Stimulated activated CD4-positive, alpha-beta T cell treated with anti-CD3 and anti-CD28 coated beads, Interleukin-1b, Interleukin-23, amount 100 ng/mL, for 48 hours (primary cell): ENCODE results near the gene RGS3.

Source experiments
- DNase-seq: peaks from one replicate; pipeline ENCODE4 v3.0.0-alpha.2; 2020

RGS3 gene

DNA sequence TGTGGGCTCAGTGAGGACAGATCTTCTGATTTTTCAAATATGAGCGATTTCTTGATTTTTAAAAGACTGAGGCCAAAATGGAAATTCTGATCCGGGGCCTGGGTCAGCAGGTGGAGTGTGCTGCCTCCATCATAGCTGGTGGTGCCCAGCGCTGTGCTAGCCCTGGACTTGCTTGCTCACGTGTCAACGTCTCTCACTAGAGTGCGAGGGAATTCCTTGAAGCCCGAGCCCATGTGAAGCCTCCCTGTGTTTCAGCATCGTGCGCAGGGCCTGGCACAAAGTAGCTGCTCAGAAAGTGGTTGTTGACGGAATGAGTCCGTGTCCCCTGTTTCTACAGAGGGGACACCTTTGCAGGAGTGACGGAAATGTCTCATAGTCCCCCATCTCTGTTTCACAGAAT, 50.5 kb downstream of the RGS3 start:
- no peak for DNase-seq

DNA sequence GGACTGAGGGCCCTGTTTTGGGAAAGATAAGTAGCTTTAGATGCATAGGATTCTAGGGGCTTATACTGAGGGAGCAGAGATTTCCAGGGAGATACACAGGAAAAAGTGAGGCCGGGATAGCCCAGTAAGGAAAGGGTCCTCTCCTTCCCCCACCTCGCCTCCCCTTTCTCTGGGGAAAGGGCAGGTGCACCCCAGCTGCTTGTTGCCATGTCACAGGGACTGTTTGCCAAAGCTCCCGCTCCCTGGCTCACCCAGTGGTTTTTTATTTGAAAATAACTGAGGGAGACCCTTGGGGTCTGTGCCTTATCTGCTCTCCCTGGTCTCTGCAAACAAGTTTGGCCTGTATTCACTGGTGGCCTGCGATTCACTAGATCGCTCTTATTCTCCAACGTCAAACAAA, 51.2 kb downstream of the RGS3 start:
- DNase-seq, result no peak

DNA sequence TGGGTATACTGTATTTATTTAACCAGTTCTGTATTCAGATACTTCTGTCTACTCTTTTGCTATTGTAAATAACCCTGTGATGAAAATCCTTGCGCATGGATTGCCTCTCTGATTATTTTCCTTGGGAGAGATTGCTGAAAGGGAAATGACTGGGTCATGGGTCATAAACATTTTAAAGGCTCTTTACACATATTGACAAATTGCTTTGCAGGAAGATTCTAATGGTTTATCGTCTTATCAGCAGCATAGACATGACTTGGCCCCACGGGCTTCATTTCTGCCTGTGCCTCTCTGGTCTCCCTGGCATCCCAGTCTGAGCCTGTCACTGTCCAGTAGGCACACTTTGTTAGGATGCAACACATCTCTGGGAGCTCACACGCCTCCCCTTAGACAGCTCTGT, 52.3 kb downstream of the RGS3 start:
- DNase-seq, result no peak

DNA sequence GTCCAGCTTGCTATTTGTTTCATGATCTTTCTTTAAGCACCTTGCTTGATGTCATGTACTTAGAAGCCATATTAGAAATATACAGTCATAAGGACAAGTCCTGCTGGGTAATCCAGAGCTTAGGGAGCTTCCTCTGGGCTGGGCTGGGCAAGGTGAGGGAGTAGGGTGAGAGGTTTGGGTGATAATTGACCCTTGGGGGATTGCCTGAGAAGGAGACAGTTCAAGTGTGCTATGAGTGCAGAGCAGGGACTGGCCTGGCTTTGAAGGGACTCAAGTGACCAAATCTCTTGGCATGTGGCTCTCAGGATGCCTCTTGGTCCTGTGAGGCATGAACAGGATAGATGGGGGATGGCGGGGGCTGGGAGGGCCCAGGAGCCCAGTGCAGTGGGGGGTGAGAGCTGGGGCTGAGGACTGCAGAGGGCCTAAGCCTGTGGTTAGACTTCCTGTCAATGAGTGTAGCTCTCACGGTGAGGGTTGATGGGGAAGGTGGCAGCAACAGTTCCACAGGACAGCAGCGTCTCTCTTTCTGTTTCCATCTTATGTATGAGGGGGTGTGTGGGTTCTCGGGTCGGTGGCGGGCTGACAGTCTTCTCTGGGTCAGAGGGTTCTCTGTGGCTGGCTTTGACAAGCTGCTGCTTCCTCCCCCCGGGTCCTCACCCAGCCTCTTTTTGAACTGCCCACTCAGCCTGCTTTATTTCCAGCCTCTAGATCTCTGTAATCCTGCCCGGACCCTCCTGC, 53.5 kb downstream of the RGS3 start:
- DNase-seq, result peak; percentile 83

DNA sequence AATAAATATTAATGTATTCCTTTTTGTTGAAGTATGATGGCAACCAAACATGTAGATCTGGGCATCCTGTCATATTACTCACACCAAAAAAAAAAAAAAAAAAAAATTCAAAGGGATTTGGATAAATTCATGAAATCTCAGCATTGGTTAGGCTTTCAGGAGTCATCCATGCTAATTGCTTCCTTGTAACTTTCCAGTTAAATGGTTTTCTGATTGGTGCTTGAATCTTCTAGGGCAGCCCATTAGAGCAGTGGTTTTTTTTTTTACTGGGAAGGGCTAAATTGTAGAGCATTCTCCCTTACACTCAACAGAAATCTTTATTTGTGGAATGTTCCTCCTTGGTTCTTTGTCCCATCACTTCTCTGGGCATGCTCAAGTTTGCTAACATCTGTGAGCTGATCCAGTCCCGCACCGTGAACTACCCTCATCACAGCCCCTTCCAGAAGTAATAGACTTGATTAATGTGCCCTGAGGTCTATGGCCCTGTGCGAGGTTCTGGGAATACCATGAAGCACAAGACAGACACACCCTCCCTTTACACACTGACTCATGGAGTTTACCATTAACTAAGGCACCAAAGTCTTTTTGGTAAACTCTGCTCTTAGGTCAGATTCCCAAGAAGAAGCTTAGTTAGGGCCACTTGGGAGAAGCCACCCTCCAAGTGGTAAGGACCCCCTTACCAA, 56.0 kb downstream of the RGS3 start:
- no peak for DNase-seq

DNA sequence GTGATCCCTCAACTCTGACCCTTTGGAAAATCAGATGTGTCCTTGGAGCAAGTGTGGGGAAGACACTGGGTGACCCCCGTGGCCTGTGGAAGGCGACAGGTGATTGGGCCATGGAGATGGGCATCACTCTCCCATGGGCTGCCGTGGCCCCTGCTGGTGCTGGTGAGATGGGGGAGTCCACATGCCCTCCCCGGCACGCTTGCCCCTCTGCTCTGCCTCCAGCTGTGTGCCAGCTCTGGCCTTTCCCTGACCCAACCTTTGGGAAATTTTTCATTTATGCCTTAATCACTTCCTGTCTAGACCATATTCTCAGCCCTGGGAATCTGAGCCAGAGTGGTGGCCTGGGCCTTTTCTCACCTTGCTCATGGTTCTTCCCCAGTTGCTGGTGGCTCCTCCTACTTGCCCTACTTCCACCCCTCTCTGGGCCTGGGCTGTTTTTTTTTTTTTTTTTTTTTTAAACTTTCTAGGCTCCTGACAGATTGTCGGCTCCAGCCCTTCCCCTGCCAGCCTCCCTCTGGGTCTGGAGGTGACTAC, 56.6 kb downstream of the RGS3 start:
- peak; percentile 40 for DNase-seq

DNA sequence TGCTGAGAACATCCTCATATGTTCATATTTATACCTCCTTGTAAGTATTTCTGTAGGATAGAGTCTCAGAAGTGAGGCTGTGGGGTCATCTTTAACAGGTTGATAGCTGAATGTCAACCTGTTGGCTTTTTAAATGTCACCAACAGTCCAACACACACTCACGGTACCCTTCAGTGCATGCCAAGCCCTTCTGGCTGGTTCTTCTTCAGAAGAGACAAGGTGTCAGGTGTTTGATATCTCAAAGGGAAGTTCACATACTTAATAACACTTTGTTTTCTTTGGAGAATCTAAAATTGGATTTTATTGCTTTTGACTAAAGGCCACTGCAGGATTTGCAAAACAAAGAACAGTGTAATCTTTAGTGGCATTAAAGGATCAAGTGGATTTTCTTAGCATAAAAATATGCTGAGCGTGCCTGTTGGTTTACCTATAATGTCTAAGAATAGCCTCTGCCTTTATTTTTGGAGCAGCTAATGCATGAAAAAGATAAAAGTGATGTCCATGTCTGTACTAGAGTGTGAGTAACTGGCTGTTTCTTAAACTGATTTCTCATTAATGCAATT, 58.2 kb downstream of the RGS3 start:
- no peak for DNase-seq

DNA sequence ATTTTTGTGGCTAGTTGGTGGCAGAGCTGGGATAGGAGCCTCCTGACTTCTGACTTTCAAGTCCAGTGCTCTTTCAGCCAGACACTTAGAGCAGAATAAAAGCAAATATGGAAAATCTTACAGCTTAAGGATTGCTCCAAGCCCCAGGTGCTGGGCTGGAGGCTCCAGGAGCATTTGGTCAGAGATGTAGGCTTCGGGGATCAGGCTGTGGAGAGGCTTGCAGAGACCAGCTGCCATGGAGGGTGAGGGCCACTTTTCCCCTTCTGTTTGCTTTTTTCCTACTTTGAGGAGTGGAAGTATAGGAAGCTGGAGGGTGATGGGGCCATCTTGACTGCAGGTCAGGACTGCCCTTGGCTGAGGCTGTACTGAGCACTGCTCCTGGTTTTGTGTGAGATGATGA, 58.9 kb downstream of the RGS3 start:
- DNase-seq, result no peak

DNA sequence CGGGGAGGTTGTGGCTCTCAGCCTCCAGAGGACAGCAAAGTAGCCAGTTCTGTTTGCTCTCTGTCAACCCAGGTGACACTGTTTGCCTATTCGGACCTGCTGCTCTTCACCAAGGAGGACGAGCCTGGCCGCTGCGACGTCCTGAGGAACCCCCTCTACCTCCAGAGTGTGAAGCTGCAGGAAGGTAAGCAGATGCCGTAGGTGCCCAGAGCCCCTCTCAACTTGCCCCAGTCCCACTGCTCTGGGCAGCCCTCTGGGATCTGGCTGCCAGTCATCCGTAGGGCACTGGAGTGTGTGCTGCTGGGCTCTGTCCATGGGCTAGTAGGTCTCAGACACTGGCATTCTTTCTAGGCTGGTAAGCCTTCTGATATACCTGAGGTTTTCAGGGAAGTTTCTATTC, 59.3 kb downstream of the RGS3 start:
- no peak for DNase-seq

DNA sequence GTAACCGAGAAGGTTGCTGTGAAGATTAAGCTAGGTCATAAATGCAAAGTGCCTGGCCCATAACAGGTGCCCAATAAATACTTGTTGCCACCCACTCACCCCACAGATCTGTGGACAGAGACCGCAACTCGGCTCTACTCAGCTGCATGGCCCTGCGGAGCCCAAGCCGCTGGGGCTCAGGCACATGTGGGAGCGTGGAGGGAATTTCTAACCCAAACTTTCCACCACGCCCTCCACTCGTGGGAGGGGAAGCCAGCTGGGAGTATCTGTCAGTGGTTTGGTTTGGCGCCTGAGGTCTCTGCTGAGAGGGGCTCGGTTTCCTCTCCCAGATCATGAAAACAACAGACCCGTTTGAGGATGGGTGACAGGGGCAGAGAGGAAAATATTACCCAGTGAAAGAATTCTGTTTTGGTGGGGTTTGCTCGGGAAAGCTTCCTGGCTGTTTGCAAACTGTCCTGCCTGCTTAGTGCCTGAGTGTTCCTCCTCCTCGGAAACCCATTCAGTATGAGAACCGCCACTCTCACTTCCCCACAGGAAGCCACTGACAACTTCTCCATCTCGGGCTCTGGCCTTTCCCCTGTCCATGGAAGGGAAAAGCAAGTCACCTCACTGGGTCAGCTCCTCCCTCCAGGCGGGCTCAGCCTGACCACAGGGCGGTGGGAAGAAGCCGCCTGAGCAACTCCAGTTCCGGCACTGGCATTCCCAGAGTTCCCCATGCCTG, 60.1 kb downstream of the RGS3 start:
- DNase-seq, result peak; percentile 61

DNA sequence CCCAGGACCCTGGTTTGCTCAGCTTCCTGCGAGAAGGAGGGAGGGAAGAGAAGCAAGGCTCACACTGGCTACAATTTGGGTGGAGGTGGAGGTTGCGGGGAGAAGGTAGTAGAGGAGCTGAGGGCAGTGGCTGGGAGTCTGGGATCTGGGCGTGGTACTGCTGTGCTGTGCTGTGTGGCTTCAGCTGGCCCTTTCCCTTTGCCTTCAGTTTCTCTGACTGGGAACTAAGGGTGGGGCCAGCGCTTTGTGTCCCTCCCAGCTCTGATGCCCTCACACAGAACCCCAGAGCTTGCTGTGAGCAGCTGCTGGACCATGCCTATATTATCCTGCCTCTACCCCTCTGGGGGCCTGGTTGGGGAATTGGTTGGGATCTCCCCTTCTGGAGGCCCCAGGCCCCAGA, 60.9 kb downstream of the RGS3 start:
- DNase-seq, result no peak

DNA sequence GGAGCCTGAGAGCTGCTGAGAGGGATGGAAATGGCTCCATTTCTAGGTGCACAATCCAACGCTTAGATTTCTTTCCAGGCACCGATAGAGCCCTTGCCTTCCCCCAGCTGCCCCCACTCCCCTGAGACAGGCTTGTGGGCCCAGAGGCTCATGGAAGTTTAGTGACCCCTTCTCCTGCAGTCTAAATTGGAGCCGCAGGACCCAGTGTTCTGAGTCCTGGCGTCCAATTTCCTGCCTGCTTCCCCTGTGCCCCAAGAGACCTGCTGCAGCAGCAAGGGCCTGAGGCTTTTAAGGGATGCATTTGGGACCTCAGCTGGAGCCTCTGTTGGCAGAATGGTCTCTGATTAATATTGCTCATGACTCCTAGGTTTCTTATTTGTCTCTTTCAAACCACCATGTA, 61.7 kb downstream of the RGS3 start:
- no peak for DNase-seq

DNA sequence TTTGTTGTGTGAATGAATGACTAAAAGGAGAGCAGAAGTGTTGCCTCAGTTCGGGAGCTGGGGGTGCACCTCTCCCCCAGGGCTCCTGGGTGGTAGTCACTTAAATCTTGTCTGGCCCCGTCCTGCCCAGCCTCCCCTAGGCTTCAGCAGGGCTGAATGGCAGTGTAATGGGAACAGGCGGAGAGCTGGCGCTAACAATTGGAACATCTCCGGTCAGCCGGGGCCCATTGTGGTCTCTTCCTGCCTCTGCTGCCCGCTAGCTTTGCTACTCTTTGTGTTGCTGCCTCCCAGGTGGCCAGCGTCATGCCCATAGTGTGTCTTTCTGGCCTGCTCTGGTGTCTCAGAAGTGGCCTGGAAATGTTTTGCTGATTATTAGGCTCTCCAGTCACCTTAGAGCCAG, 62.3 kb downstream of the RGS3 start:
- DNase-seq, result no peak

DNA sequence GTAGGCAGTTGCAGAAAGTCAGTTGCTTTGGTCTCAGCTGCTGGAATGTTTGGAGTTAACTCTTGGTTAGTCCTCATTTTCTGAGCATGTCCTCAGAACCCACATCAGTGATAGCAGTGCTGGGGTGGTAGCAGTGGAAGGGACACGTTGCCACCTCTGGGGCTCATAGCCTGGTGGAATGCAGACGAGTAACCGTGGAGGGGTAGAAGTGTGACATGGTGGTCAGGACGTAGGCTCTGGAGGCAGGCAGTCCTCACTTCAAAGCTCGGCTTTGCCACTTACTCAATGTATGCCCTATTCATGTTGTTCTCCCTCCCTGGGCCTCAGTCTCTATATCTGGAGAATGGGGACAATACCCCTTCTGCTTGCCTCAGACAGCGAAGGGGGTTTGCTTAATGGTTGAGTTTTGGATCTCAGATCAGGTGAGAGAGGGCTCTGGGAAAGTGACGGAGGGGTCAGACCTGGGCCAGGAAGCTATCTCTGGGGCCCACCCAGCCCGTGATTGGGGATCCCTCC, 62.8 kb downstream of the RGS3 start:
- no peak for DNase-seq

DNA sequence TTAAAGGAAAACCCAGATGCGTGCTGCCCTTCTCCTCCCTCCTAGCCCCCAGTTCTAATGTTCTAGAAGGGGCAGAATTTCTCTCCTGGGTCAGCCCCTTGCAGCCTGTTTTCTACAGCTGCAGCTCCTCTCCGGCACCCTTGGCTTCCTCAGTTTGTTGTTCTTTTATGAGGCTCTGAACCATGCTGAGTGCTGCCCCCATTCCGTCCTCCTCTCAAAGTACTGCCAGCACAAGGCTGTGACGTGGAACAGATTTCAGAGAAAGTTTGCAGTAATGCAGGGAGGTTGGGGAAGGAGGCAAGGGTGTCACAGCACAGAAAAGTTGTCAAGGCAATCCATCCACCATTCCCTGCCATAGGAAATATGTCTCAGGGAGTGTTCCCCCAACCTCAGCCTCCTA, 63.3 kb downstream of the RGS3 start:
- no peak for DNase-seq

DNA sequence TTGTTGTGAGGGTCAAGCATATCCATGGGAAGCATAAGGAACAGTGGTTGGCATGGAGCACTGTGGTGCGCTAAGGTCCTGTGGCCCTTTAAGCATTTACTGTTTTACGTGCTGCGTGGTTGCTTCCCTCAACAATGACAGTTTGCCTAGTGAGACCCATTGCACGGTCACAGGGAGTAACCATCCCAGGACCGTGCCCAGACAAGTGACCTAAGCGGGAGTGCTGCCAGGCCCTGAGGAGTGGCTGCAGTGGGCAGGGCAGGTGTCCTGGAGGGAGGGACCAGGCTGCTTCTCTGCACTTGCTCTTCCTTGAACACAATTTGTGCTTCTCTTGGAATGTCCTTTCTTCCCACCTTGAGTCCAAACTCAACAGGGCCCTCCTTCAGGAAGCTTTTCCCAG, 64.6 kb downstream of the RGS3 start:
- no peak for DNase-seq

DNA sequence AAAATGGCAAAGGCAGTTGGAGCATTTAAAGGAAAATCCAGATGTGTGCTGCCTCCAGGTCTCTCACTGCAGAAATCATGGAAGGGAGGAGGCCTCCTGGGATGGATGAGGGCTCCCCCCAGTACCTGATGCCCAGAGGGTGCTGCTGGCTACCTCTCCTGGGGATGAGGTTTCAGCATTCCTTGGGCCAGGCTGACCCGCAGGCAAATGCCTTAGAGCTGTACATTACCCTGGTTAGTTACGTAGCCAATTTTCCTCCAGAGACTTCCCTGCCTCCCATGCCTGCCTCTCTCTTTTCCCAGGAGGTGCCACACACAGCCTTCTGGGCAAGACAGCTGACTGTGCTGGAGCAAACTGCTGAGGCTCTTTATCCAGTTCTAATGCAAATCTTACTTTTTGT, 65.3 kb downstream of the RGS3 start:
- no peak for DNase-seq

DNA sequence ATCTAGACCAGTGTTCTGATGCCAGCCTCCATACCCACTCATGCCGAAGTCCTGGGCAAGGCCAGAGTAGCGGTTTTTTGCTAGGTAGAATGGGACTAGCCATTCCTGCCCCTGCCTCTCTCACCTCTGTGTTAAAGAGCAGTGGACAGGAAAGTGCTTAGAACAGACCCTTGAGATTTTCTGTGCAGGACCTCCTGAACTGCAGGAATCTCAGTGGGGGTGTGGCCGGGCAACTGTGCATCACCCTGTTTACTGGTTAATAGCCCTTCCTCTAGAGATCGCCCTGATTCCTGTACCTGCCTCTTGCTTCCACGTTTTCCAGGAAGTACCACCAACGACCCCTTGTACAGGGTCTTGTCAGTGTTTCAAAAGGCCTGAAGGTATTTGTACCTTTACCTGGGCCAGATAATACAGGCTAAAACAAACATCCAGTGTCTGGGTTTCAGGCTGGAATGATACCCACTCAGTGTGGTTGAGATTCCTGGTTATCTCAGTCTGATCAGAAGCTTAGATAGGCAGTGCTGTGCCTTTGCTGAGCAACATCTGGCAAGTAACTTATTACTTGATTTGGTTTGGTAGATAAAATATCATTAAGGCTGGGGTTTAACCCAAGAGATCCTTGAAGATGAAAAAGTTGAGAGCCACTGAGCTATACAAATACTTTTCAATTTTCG, 65.9 kb downstream of the RGS3 start:
- no peak for DNase-seq

DNA sequence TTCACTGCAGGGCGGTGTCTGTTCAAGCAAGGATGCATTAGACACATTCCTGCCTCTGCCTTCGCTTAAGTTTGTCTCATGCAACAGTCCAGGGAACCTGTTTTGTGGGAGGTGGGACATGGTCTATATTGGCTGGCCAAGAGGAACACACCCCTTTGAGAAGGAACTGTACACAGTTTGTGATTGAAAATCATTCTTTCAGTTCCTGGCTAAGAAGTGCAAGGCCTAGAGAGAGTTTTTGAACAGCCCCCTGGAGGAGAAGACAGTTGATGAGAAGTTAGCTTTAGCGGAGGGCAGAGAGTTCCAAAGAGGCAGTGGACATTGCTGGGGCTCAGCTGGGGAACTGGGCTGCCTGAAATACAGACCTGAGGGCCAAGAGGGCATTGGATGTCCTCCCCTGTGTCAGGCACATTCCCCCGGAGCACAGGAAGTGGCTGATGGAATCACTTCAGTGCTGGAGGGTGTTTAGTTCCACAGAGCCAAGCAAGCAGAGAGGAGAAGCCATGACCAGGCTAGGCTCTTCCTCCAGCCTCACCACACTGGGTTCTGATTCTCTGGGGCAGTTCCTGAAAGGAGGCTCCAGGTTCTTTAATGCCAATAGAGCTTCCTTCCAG, 66.6 kb downstream of the RGS3 start:
- DNase-seq, result no peak

DNA sequence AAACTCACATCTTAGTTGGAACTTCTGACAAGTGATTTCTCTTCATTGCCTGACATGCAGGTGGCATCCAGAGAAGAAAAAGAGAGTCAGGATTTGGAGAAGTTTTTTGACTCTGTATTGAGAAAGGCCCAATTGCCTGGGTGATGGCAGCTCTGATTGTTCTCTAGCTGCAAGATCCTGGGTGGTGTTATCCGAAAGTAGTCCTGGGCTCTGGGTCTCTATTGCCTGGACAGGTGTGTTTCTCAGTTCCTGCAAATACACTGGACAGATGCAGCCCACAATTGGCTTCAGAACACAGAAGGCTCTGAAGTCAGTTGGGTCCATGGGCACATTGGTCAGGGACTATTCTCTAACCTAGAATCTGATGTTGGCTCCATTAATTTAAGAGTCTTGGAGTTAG, 67.4 kb downstream of the RGS3 start:
- DNase-seq, result no peak

DNA sequence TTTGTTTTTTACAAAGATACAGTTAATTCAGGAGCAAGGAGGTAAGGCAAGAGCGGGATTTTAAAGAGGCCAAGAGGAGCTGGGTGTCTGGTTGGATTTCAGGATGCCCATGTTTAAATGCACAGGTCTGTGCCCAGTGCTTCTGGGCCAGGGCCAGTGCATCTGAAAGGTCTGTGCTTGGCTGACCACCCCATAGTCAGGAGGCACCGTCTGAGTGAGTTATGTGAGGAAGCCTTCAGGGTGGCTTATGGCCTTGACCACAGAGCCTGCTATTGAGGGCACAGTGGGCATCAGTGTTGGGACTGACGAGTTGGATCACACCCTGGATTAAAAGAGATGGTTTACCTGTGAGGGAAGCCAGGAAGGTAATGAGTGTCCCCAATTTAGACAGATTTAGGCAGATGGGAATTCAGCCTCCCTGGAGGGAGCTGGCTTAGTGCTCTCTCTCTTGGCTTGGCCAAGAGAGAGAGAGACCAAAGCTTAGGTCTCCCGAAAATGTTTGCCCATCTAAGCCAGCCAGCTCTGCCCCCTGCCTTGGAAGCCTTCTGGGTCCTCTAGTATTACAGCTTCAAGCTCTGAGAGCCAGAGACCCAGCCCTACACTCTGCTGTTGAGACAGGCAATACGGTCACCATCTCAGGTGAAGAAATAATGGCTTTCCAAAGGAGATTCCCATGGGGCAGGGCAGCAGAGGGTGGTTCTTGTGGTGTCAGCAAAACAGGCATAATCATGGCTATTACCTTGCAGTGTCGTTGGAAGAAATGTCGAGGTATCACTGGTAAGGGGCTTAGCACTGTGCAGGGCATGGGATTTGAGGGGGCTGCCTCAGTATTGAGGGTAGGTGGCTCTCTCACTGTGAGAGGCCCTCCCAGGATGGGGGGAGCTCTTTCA, 68.6 kb downstream of the RGS3 start:
- no peak for DNase-seq
